ENCODE data around the gene TEX44.
"Not testable (repeated sequence)": the region's sequence is repeated elsewhere in the genome, so short reads cannot be mapped to it uniquely, and the experiment has no call there.

The TEX44 gene

DNA sequence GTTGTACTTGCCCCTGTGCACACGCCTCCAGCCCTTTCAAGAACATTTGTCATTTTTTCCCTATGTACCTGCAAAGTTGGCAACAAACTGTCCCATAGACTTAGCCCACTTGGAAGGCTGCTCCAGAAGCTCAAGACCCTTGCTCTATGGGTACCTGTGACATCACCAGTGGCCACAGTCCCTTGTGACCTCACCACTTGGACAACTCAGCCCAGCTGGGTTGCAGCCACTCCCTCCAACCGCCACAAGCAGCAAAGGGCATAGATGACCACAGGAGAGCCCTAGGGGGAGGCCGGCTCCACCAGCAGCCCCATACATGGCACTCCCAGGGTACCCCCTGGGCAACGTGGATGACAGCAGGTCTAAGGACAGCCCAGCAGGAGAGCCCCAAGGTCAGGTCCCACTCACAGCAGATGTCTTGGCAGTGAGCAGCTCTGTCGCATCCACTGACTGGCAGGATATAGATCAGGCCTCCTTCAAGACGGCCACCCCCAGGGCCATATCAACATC is at the start of gene TEX44:
TSS of gene TEX44 (plus strand) at position 229 of the 510 bp plus-strand sequence. CDS start at position 317, 88 bp downstream.
- DNase-seq = no peak

- DNase-seq = no peak
Measured at GRCh38 chr2:231545105-231545902, 47.4 kb upstream of the TEX44 start.

DNA sequence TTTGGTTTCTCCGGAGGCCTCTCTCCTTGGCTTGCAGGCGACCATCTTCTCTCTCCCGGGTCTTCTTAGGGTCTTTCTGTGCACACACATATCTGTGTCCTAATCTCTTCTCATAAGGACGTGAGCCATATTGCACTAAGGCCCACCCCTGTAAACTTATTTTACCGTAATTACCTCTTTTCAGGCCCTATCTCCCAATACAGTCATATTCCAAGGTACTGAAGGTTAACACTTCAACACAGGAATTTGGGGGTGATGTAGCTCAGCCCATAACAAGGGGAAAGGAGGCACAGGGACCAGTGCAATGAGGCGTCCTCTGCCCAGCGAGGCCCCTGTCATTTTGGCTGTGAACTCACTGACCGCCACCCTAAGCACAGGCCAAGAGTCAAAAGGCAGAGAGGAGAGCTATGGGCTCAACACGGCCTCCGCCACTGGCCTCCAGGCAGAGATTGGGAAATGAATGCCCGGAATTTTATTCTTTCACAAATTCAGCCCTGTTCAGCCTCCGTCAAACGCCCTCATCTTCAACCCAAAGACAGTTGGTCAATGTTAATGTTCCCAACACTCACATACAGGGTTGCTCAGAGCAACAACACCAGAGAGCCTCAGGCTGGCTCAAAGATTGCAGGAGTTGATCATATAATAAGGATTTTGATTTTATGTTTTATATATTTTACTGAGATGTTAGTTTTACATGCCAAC is 46.5 kb upstream of the TEX44 start:
- no peak for DNase-seq

GRCh38 chr2:231547315-231548110 is 45.2 kb upstream of the TEX44 start:
- no peak for DNase-seq

DNA sequence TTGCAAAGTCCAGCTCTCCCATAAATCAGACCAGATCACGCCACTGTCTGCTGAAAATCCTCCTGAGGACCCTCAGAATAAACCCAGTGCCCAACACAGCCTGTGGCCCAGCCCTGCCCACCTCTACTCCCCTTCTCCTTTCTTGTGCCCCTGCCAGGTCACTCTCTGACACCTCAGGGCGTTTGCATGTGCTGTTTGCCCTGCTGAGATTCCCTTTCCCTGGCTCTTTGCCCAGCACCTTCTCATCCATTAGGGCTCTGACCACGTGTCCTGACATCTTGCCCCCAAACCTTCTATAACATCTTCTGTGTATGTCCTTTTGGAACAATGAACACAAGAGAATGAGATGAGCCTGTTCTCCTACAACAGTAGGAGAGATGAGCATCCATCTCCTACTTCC is 43.9 kb upstream of the TEX44 start:
- no peak for DNase-seq

DNA sequence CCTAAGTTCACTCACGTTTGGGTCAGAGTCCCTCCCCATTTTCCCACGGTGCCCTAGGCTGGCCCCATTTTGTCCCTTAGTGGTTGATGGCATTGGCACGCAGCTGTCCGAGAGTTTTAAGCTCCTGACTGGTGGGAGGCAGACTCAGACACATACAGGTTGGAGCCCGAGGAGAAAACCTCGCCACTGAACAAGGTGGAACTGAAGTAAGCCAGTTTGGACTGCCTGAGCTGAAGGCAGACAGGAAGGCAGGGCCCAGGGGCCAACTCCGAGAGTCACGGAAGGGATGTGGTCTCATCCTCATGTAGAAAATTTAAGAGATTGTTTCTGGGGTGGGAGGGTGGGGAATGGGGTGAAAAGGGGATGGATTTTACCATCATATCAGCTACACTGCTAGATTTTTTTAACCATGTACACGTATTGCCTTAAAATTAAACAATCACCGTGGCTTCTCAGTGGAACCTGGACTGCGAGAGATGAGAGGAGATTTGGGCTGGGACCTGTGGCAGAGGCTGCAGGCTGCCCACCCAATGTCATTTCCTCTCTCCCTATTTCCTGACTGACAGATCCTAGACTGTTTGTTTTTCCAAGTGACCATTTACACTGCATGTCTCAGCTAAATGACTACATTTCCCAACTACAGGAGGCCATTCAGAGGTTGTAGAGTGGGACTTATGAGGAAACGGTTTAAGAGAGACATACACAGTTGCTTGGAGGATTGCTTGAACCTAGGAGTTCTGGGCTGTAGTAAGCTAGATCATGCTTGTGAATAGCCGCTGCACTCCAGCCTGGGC is 43.0 kb upstream of the TEX44 start:
- no peak for DNase-seq

GRCh38 chr2:231552752-231553151 is 39.9 kb upstream of the TEX44 start:
- no peak for DNase-seq

- DNase-seq = no peak
Measured at GRCh38 chr2:231554327-231554726, 38.3 kb upstream of the TEX44 start.

- DNase-seq = no peak
Measured at GRCh38 chr2:231554748-231555545, 37.7 kb upstream of the TEX44 start.

DNA sequence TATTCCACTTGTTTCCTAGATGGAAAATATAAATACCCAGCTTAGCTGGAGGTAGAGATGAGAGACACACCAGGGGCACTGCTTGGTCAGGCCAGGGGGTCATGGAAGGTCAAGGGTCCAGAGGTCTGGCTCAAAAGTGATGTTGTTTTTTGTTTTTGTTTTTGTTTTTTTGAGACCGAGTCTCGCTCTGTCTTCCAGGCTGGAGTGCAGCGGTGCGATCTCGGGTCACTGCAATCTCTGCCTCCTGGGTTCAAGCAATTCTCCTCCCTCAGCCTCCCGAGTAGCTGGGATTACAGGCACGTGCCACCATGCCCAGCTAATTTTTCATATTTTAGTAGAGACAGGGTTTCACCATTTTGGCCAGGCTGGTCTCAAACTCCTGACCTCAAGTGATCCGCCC is 36.2 kb upstream of the TEX44 start:
- DNase-seq = not testable (repeated sequence)

- no peak for DNase-seq
Measured at GRCh38 chr2:231556981-231557380, 35.7 kb upstream of the TEX44 start.

- DNase-seq = peak; percentile 7
Measured at GRCh38 chr2:231557571-231558217, 35.0 kb upstream of the TEX44 start.

- DNase-seq = no peak
Measured at GRCh38 chr2:231563378-231563961, 29.2 kb upstream of the TEX44 start.

- DNase-seq = no peak
Measured at GRCh38 chr2:231565887-231566594, 26.6 kb upstream of the TEX44 start.

DNA sequence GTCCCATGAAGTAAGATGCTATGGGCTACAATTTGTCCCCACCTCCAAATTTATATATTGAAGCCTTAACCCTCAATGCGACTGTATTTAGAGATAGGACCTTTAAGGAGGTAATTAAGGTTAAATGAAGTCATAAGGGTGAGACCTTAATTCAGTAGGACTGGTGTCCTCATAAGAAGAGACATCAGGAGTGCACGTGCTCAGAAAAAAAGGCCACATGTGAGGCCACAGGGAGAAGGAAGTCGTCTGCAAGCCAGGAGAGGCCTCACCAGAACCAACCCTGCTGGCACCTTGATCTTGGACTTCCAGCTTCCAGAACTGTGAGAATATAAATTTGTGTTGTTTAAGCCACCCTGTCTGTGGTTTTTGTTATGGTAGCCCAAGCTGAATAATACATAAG is 25.5 kb upstream of the TEX44 start:
- no peak for DNase-seq

- DNase-seq = no peak
Measured at GRCh38 chr2:231568098-231568784, 24.4 kb upstream of the TEX44 start.

GRCh38 chr2:231568785-231569435 is 23.8 kb upstream of the TEX44 start:
- DNase-seq = no peak

DNA sequence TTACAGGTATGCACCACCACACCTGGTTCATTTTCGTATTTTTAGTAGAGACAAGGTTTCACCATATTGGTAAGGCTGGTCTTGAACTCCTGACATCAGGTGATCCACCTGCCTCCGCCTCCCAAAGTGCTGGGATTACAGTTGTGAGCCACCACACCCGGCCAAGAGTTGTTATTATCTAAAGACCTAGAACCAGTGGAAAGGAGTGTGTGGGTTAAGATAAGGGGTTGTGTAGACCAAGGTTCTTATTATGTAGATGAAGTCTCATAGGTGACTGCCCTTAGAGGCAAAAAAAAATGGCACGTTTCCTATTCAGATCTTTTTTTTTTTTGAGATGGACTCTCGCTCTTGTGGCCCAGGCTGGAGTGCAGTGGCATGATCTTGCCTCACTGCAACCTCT is 21.7 kb upstream of the TEX44 start:
- DNase-seq = not testable (repeated sequence)

All from NCI-H1436 treated with DMSO at 0.1 percent for 48 hours (cell line).